Activated CD4-positive, CD25-positive, alpha-beta regulatory T cell treated with anti-CD3 and anti-CD28 coated beads, Interleukin-2, amount 50 U/mL, for 72 hours (primary cell): ENCODE data around the gene DYNC2I2.
"Not testable (repeated sequence)": the region's sequence is repeated elsewhere in the genome, so short reads cannot be mapped to it uniquely, and the experiment has no call there.

Experiments used
- DNase-seq: peaks from one replicate; pipeline ENCODE4 v3.0.0; 2021

DYNC2I2 gene

DNA sequence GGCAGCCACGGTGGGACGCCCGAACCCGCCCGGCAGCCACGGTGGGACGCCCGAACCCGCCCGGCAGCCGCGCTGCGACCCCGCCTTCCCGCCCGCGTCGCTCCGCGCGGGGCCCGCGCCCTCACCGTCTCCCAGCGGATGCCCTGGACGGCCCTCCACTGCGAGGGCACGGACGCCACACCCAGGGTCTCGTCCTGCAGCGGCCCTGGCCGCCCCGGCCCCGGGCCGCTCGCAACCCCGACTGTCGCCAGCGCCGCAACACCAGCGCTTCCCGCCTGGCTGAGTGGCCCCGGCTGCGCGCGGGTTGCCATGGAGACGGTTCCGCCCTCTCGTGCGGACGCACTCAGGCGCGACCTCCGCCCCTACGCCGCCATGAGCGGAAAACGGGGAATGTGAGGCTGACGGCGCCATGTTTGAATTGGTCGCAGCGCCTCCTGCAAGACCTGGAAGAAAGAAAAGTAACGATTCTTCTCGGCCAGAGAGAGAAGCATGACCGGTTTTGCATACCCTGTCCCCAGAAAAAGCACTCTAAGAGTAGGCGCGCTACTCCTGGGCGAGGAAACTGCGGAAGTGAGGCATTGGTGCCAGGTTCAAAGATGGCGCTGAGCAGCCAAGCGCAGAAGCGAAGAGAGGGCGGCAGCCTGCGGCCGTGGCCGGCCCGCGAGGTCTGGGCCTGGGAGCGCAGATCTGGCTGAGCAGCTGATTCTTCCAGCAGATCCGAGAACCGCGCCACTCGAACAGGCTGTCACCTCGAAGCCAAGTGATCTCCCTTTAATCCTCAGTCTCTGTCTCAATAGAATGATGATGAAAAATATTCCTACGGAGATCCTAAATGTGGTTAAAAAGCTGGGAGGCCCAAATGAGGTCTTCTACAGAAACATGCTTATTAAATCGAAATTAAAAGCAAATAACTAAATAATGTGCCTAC is at the start of gene DYNC2I2:
Gene DYNC2I2, minus strand, starts transcription at position 432 of the 928 bp plus-strand sequence. Its CDS starts 121 bp downstream, at position 311.
- DNase-seq, result peak; percentile 97

DNA sequence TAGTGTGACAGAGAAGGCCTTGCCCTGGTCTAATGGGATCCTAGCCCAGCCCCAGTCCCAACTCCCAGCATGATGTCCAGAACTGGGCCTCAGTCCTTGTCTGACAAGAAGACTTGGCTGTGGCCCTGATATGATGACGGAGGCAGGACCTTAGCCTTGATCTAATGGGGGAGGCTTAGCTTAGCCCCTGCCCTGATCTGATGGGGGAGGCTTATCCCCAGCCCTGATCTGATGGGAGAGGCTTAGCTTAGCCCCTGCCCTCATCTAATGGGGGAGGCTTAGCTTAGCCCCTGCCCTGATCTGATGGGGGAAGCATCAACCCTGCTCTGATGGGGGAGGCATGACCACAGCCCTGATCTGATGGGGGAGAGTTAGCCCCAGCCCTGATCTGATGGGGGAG is 49.4 kb upstream of the DYNC2I2 start:
- no peak for DNase-seq

DNA sequence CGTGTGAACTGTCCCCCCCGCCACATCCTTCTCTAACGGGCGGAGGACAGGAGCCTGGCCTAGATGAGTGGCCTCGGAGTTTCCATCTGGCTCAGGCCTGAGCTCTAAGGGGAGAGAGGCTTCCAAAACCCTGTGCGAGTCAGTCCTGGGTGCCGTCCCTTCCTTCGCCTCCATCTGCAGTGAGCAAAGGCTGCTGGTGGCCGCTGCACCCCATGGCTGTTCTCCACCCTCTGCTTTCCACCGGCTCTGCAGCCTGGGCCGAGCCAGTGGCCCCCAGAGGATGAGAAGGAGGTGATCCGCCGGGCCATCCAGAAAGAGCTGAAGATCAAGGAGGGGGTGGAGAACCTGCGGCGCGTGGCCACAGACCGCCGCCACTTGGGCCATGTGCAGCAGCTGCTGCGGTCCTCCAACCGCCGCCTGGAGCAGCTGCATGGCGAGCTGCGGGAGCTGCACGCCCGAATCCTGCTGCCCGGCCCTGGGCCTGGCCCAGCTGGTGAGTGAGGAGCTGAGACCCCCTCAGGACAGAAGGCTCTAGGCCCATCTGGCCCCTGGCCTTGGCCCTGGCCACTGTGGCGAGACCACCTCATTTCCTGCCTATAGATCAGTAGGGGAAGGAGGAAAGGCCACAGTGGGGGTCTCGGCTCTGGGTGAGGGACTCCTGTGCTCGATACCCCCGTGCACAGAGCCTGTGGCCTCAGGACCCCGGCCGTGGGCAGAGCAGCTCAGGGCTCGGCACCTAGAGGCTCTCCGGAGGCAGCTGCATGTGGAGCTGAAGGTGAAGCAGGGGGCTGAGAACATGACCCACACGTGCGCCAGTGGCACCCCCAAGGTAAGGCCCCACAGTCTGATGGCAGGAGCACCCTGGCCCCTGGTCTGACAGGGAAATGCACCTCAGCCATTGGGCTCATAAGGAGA is 48.7 kb upstream of the DYNC2I2 start:
- DNase-seq, result no peak

DNA sequence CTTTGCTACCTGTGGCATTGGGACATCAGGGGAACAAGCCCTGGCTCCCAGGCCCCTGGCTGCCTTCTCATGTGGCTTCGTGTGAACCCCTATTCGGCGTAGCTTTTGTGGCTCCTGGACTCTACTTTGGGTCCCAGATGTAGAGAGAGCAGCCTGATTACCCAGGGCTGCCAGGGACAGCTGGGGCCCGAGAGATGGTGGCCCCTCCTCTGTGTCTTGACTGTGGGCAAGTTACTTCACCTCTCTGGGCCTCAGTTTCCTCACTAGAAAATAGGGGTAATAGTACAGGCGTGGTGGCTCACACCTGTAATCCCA is 47.7 kb upstream of the DYNC2I2 start:
- DNase-seq, result no peak

DNA sequence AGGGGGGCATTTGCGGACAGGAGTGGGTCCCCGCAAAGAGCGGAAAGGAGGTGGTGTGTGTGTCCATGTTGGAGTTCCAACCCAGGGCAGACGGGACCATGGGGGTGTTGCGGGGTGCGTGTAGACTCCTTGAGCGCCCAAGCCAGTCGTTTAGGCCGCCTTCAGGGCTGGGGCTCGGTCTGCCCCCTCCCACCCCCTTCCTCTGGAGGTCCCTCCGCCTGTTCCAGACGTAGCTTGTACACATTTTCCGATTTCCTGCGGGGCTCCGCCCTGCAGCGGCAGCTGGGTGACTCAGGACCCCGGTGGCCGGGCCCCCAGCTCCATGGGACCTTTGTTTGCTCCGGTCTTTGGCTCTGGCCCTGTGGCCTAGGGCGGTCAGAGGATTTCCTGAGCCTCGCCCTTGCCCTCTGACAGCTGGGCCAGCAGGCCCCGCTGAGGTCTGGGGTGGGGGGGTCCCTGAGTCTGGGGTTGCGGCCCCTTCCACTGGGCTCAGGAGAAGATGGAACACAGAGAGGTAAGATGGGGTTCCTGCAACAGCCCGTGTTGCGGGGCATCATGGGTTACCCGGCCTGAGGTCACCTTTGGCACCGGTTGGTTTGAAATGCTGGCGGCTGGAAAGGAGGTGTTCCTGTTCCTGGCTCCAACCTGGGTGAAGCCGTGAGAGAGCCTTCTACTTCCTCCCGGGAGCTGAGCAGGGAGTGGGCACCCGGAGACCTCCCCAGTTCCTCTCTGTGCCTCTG is 47.1 kb upstream of the DYNC2I2 start:
- no peak for DNase-seq

DNA sequence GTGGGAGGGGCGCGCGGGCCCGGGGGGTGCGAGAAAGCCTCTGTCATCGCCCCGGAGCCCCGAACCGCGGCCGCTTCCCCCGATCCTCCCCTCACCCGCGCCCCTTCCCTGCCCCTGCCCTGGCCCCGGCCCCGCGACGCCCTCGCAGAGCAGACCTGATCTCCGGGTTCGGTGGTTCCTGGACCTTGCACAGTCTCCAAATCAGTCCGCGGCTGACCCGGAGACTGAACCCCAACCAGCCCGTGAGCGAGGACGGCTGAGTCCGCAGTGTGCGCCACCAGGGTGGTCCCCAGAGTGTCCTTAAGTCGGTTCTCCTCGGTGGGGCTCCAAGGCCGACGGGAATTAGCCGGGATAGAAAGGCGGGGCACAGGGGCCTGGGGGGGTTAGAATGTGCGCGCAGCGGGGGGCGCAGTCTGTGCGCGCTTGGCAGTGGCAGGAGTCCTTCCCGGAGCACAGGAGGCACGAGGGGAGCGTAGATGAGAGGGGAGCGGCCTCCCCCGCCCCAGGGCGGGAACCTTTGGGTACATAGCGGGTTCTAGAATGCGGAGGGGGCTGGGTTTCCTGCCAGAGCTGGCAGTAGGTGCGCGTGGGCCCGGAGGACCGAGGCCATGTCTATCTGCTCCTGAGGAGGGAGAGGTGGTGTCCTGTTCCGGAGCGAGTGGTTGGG is 46.4 kb upstream of the DYNC2I2 start:
- no peak for DNase-seq

DNA sequence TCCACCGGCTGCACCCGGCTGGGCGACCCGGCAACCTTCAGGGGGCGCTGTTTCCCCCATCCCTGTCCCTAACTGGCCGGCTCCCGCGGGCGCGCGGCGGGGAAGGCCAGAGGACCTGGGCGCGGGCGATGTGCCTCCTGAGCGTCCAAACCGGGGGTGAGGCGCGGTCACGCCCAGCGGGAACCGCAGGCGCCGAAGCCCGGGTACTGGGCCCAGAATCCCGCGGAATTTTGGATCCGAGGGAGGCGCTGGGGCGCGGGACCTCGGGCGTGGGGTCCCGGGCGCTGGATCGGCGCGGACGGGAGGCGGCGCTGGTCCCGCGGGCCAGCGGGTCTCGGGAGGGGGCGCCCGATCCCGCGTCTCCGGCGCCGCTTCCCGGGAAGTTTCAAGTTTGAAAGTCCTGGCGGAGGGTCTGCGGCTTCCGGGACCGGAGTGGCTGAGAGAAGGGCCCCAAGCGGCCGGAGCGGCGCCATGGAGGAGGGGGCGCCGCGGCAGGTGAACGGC is 45.9 kb upstream of the DYNC2I2 start, which contains the start of gene PKN3:
Gene PKN3, plus strand, starts transcription at position 59 of the 504 bp plus-strand sequence. Its CDS starts 413 bp downstream, at position 472.
- peak; percentile 92 for DNase-seq

DNA sequence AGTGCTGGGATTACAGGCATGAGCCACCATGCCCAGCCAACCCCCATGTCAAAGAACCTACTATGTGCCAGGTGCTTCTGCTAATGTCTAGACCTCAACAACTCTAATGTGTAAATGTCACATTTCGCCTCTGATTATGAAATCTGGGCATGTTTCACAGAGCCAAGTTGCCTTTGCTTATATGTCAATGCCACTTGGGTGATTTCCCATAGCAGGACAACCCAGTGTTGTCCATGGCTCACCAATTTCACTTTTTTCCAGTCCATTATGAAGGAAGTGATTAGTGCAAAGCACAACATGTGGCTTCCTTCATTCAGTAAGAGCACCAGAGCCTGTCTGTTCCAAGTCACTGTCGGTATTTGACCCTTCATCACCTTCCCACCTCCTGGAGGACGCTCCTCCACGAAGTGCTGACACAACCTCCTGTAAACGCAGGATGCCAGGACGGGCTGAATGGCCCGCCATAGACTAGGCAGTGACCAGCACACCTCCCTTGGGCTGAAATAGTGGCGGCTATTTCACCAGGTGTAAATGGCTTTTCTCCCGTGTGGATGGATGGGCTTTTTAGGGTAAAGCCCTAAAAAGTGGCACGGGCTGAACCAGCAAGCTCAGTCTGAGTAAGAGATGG is 44.7 kb upstream of the DYNC2I2 start:
- no peak for DNase-seq

DNA sequence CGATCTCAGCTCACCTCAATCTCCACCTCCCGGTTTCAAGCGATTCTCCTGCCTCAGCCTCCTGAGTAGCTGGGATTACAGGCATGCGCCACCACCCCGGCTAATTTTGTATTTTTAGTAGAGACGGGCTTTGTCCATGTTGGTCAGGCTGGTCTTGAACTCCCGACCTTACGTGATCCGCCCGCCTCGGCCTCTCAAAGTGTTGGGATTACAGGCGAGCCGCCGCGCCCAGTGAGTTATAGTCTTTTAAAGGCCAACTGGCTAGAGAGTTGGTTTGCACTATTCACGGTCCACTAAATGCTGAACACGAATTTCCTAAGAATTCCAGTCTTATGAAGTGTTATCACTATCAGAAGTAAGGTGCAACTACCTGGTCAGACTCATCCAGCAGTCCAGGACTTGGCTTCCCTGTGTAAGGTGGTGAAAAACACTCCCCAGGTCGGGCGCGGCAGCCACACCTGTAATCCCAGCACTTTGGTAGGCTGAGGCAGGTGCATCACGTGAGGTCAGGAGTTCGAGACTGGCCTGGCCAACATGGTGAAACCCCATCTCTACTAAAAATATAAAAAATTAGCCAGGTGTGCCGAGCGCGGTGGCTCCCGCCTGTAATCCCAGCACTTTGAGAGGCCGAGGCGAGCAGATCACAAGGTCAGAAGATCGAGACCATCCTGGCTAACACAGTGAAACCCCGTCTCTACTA is 42.6 kb upstream of the DYNC2I2 start:
- DNase-seq, result not testable (repeated sequence)

DNA sequence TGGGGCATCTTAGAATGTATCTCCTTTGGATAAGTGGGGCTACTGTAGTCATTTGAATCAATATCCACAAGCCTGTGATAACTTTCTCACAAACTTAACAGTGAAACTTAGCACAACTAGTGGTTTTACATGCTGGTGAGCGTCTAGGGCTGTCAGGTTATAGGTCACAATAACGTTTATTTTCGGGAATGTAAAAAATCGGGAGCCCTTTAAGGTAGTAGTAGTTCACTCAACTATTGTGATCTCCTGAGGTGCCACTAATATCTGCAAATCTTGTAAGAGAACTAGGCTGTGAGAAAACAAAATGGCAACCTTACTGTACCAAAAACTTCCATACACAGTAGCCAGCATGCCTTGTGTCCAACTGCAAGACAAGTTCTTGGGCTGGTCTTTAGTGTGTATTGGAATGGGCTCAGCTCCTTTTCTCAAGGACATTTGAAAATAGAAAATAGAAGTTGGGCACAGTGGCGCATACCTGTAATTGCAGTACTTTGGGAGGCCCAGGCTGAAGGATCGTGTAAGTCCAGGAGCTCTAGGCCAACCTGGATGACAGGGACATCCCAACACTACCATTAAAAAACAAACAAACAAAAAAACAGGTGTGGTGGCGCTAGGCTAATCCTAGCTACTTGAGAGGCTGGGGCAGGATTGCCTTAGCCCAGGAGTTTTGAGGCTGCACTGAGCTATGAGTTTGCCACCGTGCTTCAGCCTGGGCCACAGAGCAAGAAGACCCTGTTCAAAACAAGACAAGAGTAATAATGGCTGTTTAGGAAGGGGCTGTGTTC is 40.5 kb upstream of the DYNC2I2 start:
- DNase-seq, result no peak

DNA sequence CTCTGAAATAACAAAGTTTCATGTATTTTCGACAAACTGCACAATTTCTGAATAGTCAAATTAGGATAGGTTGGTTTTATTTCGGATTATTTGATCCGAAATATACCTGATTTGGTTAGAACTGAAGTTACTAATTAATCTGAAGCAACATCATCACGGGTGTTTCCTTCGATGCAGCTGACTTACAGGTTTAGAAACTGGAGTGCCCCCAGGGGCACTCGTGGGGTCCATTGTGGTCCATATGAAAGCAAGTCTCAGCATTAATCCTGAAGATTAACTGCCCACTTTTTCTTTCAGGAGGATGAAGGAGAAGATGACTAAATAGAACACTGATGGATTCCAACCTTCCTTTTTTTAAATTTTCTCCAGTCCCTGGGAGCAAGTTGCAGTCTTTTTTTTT is 37.7 kb upstream of the DYNC2I2 start:
- DNase-seq, result no peak

DNA sequence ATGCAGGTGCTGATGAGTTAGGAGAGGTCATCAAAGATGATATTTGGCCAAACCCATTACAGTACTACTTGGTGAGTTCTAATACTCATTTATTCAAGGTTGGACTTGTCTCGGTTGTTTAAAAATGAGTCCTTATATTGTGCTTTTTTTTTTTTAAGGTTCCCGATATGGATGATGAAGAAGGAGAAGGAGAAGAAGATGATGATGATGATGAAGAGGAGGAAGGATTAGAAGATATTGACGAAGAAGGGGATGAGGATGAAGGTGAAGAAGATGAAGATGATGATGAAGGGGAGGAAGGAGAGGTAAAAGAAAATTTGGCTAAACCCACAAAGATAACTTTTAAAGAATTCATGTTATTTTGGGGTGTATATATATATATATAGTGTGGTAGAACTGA is 37.1 kb upstream of the DYNC2I2 start:
- DNase-seq, result not testable (repeated sequence)

DNA sequence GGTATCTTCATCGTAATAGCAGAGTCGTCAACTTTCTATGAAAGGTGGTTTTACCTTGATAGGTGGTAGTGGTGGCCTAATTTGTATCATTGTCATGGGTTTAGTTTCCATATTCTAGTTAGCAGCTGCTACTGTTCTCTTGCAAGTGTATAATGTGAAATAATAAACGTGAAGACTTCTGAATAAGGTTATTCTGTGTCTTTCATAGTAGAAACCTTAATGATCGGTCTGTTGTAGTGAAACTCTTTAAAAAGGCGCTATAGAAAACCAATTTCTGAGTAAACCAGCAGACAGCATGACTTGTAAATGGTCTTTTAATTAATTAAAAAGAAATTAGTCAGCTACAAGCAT is 34.0 kb upstream of the DYNC2I2 start:
- no peak for DNase-seq

DNA sequence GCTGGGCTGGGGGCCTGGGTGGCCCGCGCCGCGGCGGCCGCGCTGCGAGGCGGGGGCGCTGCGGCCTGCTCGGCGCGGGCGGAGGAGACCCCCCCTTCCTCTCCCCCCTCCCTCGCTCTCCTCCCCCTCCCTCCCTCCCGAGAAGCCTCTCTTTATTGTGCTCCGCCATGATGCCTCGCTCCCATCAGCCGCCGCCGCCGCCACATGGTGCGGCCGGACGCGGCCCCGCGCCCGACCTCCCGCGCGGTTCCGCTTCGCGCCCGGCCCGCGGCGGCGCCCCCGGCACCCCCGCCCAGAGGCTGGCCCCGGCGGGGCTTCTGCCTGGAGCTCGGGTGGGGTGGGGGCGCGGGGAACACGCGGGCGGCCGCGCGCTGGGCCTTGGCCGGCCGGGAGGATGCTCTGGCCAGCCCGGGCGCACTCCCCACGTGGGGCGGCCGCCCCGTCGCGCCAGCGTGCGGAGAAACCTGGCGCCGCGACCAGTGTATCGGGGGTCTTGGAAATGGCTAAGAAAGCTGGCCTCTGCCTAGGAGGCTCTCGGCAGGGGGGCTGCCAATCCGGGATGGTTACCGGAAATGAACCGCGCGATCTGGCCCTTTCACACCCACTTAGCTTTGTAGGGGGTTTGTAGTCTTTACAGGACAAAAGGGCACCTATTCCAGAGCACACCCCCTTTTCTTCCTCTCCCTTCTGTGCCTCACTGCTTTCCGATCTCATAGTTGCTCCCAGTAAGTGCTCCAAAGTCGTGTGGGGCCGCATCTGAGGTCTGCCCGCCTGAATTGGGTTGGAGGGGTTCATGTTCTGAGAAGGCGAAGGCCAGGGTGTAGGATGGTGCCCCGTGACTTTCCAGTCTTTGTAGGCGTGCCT is 33.4 kb upstream of the DYNC2I2 start:
- peak; percentile 45 for DNase-seq

DNA sequence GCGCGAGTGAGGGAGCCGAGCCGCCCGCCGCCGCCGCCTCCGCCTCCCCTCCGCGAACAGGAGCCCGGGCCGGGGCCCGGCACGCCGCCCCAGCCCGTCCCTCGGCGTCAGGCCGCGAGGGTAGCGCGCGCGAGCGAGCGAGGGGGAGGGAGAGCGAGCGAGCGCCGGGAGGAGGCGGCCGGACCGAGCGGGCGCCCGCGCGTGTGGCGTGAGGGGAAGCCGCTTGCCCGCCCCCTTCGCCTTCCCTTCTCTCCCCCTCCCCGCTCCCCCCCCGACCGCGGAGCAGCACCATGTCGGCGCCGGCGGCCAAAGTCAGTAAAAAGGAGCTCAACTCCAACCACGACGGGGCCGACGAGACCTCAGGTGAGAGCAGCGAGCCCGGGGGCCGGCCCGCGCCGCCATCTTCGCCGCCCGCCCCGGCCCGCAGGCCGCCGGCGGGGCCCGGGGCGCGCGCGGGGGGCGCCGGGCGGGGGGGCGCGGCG is 32.7 kb upstream of the DYNC2I2 start:
- DNase-seq, result no peak

DNA sequence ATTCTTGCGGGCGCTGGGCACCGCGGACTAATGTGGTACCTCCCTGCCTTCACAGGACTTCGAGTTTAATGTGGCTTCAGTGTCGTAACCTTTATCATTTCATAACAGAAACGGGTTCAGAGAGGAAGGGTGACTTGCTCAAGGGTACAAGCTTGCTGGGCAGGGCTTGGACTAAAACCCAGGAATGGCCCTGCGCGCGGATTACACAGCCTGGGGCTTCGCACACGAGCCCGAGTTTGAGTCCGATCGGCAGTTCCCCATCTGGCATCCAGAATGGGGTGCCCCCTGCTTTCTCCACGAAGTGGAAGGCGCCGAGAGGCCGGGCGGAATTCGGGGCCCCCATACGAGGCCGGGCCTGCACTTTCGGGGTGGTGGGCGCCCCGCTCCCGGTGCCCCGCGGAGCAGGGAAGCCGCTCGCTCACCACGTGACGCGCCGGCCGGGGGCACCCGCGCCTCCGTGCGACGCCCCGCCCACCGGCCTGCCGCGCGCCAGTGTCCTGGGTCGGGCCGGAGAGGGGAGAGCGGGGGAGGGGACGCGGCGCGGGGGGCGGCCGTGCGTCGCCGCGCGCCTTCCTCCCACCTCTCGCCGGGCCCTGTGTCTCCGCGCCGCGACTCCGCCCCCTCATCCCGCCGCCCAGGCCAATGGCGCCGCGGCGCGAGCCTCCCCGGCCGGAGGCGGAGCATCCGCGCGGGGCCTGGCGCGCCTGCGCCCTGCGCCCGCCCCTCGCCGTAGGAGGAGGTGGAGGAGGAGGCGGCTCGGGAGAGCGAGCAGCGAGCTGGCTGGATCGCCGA is 32.0 kb upstream of the DYNC2I2 start, which contains the start of gene SET:
Gene SET, plus strand, starts transcription at position 722 of the 792 bp plus-strand sequence. CDS start 361 bp downstream, outside the sequence.
- DNase-seq, result peak; percentile 94

DNA sequence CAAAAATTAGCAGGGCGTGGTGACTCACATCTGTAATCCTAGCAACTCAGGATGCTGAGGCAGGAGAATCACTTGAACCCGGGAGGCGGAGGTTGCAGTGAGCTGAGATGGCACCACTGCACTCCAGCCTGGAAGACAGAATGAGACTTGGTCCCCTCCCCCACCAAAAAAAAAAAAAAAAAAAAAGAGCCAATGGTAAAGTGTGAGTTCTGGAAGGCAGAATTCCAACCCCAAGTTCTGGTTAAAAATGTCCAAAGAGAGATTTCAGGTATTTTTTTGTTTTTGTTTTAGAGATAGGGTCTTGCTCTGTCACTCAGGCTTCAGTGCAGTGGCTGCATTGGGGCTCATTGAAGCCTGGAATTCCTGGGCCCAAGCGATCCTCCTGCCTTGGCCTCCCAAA is 30.8 kb upstream of the DYNC2I2 start:
- DNase-seq, result no peak
